ENCODE data around the gene CD84.
"Not testable (repeated sequence)": the region's sequence is repeated elsewhere in the genome, so short reads cannot be mapped to it uniquely, and the experiment has no call there.

Gene CD84

GRCh38 chr1:160500321-160500990 is 78.8 kb downstream of the CD84 start:
- no peak for DNase-seq

DNA sequence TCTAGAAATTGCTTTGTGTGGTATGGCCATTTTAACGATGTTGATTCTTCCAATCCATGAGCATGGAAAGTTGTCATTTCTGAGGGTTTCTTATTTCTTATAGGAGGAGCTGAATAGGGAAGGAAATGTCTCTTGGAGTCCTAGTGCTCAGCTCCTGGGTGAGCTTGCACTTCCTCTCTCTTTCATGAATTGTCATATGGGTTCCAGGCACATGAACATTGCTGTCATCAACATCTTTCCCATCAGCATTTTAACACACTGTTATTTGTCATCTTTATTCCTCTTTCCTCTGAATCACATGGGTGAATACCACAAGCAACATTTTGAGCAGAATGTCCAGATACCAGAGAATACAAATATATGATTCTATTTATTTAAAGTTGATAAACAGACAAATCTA is 79.7 kb downstream of the CD84 start:
- DNase-seq = no peak

DNA sequence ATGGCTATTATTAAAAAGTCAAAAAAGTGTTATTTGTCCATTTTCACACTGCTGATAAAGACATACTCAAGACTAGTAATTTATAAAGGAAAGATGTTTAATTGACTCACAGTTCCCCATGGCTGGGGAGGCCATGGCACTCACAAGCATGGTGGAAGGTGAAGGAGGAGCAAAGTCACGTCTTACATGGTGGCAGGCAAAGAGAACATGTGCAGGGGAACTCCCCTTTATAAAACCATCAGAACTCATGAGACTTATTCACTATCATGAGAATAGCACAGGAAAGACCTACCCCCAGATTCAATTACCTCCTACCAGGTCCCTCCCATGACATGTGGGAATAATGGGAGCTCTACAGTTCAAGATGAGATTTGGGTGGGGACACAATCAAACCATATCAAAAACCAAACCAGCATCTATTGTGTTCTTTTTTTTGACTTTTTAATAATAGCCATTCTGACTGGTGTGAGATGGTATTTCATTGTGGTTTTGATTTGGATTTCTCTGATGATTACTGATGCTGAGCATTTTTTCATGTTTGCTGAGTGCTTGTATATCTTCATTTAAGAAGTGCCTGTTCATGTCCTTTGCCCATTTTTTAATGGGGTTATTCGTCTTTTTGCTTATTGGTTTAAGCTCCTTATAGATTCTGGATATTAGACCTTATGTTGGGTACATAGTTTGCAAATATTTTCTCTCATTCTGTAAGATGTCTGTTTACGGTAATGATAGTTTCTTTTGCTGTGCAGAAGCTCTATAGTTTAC is 80.8 kb downstream of the CD84 start:
- not testable (repeated sequence) for DNase-seq

- no peak for DNase-seq
Observed at GRCh38 chr1:160496334-160496733, 83.0 kb downstream of the CD84 start.

DNA sequence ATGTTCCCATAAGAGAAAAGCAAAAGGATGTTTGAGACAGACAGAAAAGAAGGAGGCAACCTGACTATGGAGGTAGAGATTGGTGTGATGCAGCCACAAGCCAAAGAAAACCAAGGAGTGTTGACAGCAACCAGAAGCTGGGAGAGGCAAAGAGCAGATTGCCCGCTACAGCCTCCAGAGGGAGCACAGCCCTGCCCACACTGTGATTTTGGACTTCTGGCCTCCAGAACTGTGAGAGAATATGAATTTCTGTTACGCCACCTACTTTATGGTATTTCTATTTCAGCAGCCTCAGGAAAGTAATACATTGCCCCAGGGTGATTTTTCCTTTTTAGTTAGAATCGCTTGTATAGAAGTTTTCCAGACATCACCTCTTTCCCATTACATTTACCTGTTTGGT is 84.7 kb downstream of the CD84 start:
- no peak for DNase-seq

- no peak for DNase-seq
Observed at GRCh38 chr1:160492617-160493016, 86.7 kb downstream of the CD84 start.

DNA sequence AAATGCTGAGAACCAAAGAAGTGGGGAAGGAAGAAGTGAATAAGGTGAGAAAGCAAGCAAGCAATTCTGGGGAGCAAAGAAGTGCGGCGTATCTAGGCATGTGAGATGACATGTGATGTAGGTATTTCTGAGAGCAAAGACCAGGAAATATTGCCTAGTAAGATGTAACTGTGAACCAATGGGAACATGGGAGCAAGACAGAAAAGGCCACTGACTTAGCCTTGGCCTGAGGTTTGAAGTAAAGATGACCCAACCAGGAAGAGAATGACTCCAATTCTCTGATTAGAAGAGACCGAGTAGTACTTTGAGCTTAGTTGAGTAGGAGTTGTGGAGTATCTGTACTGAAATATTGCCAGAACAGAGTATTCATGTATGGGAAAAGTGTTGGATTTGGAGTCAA is 87.3 kb downstream of the CD84 start:
- no peak for DNase-seq

Measured in NCI-H524 (cell line).